Keratinocyte (primary cell): ENCODE data around the gene TAS2R9. TPM values are rescaled to one million over a fixed set of nuclear protein-coding genes. Genes with fewer than 3 reads are reported as not detected.

ENCODE experiments used
- DNase-seq: peaks from one replicate; pipeline ENCODE4 v3.0.0-alpha.2; 2011; ENCODE audit warnings: low read depth, missing footprints, low spot score
- FAIRE-seq: peaks from 2 replicates; lab custom pipeline; 2011; peaks lifted over from hg19 to GRCh38; lab: Jason Lieb, UNC
- H2AFZ ChIP-seq: 2 replicates; pipeline ENCODE4 v1.6.0; 2012; ENCODE audit warnings: low read length, control low read depth, inconsistent platforms; ENCODE audit not compliant: control insufficient read depth
- H3K27ac ChIP-seq: 2 replicates; pipeline ENCODE4 v1.5.1; 2011; ENCODE audit warnings: low read length; ENCODE audit not compliant: control insufficient read depth, insufficient read depth
- H3K27me3 ChIP-seq: 3 replicates; pipeline ENCODE4 v1.6.0; 2011; ENCODE audit warnings: low read length; ENCODE audit not compliant: control insufficient read depth, insufficient read depth; ENCODE audit errors: extremely low read depth
- H3K36me3 ChIP-seq, 2 experiments: 2 replicates in 1 of 2; 3 replicates in 1 of 2; pipeline ENCODE4 v1.5.1; 2011; ENCODE audit warnings: low read length in 2 of 2, mild to moderate bottlenecking in 1 of 2; ENCODE audit not compliant: control insufficient read depth in 2 of 2, insufficient read depth in 2 of 2; ENCODE audit errors: extremely low read depth in 1 of 2
- H3K4me1 ChIP-seq: 3 replicates; pipeline ENCODE4 v1.5.1; 2011; ENCODE audit warnings: low read length; ENCODE audit not compliant: control insufficient read depth, insufficient read depth; ENCODE audit errors: extremely low read depth
- H3K4me2 ChIP-seq: 3 replicates; pipeline ENCODE4 v1.6.0; 2011; ENCODE audit warnings: low read depth, low read length; ENCODE audit not compliant: control insufficient read depth, insufficient read depth; ENCODE audit errors: extremely low read depth
- H3K4me3 ChIP-seq, 3 experiments: fragments of 200-600 bp in 1 of 3; sonication (generic) in 1 of 3; 2 replicates in 2 of 3; 3 replicates in 1 of 3; pipeline ENCODE4 v1.5.1; 2011 to 2016; ENCODE audit warnings: low read length in 3 of 3, mild to moderate bottlenecking in 3 of 3, control low read depth in 2 of 3, inconsistent platforms in 1 of 3, low read depth in 1 of 3, mixed read lengths in 1 of 3, mixed run types in 1 of 3, moderate library complexity in 1 of 3; ENCODE audit not compliant: control insufficient read depth in 2 of 3, insufficient read depth in 2 of 3; ENCODE audit errors: extremely low read depth in 1 of 3
- H3K79me2 ChIP-seq: 2 replicates; pipeline ENCODE4 v1.6.0; 2012; ENCODE audit warnings: low read length; ENCODE audit not compliant: control insufficient read depth, insufficient read depth
- H3K9ac ChIP-seq: 3 replicates; pipeline ENCODE4 v1.6.0; 2011; ENCODE audit warnings: low read length; ENCODE audit not compliant: control insufficient read depth, insufficient read depth; ENCODE audit errors: extremely low read depth
- H3K9me1 ChIP-seq: 3 replicates; pipeline ENCODE4 v1.6.0; 2011; ENCODE audit warnings: low read length; ENCODE audit not compliant: control insufficient read depth, insufficient read depth; ENCODE audit errors: extremely low read depth
- H3K9me3 ChIP-seq: 2 replicates; pipeline ENCODE4 v1.5.1; 2012; ENCODE audit warnings: low read depth, low read length; ENCODE audit not compliant: control insufficient read depth
- H4K20me1 ChIP-seq: 3 replicates; pipeline ENCODE4 v1.6.0; 2011; ENCODE audit warnings: low read length; ENCODE audit not compliant: control insufficient read depth, insufficient read depth; ENCODE audit errors: extremely low read depth
- EZH2 ChIP-seq: IDR thresholded peaks from one replicate; pipeline ENCODE4 v1.6.1; 2012; ENCODE audit warnings: inconsistent platforms, mild to moderate bottlenecking, low read length, moderate library complexity
- dilution Hi-C: fragments of 300-500 bp; cut with MboI; formaldehyde crosslinking; loops from one replicate; pipeline ENCODE4 v1.7.0; 2020; ENCODE audit warnings: low sequenced_read_pairs; ENCODE audit not compliant: extremely low pct_ligation_motif_present
- polyA plus RNA-seq, 5 experiments: library from polyadenylated mRNA; depleted of rRNA in 3 of 5; stranded (reverse) in 3 of 5; stranded (forward) in 1 of 5; unstranded in 1 of 5; fragments of >200 nt; gene quantifications; 1 replicate in 1 of 5; 2 replicates in 3 of 5; 3 replicates in 1 of 5; pipeline versions ENCODE4 v1.2.1 to v1.2.3, GENCODE V29; 2011 to 2012; ENCODE audit warnings: missing spikeins in 2 of 5, low read depth in 1 of 5, low replicate concordance in 1 of 5
- TF ChIP-seq, protein P1 (sequence below), 3 experiments: IDR thresholded peaks in 1 of 3; conservative IDR thresholded peaks in 1 of 3; optimal IDR thresholded peaks in 1 of 3; 2 replicates in 2 of 3; 3 replicates in 1 of 3; pipeline versions ENCODE3 to v1.5.1; 2011; ENCODE audit warnings: low read length in 3 of 3, mild to moderate bottlenecking in 3 of 3, moderate library complexity in 2 of 3, control low read depth in 1 of 3, inconsistent platforms in 1 of 3; ENCODE audit not compliant: insufficient read depth in 2 of 3; ENCODE audit errors: extremely low read depth in 1 of 3

The TAS2R9 gene
- polyA plus RNA-seq, 1 donor (not counting 4 experiments of a cell fraction or from before 2014, with no cell fraction given): not detected

DNA sequence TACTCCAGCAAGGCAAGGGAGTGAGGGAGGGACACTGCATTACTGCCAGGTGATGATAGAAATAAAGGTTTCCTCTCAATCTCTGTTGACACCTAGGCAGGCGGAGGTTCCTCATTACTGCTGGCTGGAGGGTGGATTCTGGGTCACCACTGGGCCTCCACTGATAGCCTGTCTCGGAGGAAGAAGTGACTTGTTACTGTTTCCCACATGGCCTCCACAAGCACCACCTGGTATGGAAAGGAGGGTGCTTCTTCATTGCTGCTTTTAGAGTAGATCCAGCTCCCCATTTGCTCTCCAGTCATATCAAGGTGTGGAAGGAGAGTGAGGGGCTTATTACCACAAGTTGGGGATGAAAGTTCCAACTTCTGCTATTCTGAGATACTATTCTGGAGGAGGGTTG is 32.9 kb upstream of the TAS2R9 start:
- H3K9ac ChIP-seq: no peak overlapping the region
- H2AFZ ChIP-seq: no peak overlapping the region
- FAIRE-seq (no peak), DNase-seq (no peak)
- no peaks in the 10 kb centered on the region for H3K9me1 ChIP-seq
- dilution Hi-C loops: no loop called here
- H3K9me3 ChIP-seq: no peaks in the 10 kb centered on the region
- H3K79me2 ChIP-seq: no peaks in the 10 kb centered on the region
- H3K27me3 ChIP-seq: no peaks in the 10 kb centered on the region
- H4K20me1 ChIP-seq: no peaks in the 10 kb centered on the region
- H3K4me3 ChIP-seq: no peak overlapping the region
- no peaks in the 10 kb centered on the region for H3K36me3 ChIP-seq
- TF ChIP-seq, protein P1, sequence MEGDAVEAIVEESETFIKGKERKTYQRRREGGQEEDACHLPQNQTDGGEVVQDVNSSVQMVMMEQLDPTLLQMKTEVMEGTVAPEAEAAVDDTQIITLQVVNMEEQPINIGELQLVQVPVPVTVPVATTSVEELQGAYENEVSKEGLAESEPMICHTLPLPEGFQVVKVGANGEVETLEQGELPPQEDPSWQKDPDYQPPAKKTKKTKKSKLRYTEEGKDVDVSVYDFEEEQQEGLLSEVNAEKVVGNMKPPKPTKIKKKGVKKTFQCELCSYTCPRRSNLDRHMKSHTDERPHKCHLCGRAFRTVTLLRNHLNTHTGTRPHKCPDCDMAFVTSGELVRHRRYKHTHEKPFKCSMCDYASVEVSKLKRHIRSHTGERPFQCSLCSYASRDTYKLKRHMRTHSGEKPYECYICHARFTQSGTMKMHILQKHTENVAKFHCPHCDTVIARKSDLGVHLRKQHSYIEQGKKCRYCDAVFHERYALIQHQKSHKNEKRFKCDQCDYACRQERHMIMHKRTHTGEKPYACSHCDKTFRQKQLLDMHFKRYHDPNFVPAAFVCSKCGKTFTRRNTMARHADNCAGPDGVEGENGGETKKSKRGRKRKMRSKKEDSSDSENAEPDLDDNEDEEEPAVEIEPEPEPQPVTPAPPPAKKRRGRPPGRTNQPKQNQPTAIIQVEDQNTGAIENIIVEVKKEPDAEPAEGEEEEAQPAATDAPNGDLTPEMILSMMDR (optimal IDR thresholded peaks at IDR 0.05 in 1 of 3, IDR thresholded peaks at IDR 0.05 in 1 of 3, conservative IDR thresholded peaks at IDR 0.05 in 1 of 3; ENCODE audit: extremely low read depth in 1 of 3, insufficient read depth in 2 of 3, low read length in 3 of 3): no peak
- no peak for TF ChIP-seq EZH2
- no peak overlapping the region for H3K27ac ChIP-seq
- H3K4me2 ChIP-seq: no peak overlapping the region
- H3K4me1 ChIP-seq: no peaks in the 10 kb centered on the region

DNA sequence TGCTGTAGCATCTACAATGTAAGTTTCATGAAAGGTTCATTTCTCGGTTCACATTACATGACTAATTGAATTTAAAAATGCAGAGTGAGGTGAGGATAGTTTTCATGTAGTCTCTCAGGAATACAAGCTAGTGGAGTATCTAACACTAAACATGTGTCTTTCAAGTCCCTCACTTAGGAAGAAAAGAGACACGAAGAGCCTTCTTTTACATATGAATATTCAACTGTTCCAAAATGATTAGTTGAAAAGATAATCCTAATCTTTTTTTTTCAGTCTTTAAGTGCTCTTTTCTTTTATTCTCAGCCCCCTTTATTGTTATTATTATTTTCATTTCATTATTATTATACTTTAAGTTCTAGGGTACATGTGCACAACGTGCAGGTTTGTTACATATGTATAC is 28.5 kb upstream of the TAS2R9 start:
- Histone ChIP-seq H3K9me1 (no peaks in the 10 kb centered on the region), H3K4me2 (no peak overlapping the region), H2AFZ (no peak overlapping the region), H3K79me2 (no peaks in the 10 kb centered on the region), H3K9me3 (no peaks in the 10 kb centered on the region), H3K4me1 (no peaks in the 10 kb centered on the region), H4K20me1 (no peaks in the 10 kb centered on the region), H3K9ac (no peak overlapping the region), H3K4me3 (no peak overlapping the region), H3K36me3 (no peaks in the 10 kb centered on the region), H3K27me3 (no peaks in the 10 kb centered on the region), H3K27ac (no peak overlapping the region)
- TF ChIP-seq EZH2: no peak
- TF ChIP-seq, protein P1 (optimal IDR thresholded peaks at IDR 0.05 in 1 of 3, IDR thresholded peaks at IDR 0.05 in 1 of 3, conservative IDR thresholded peaks at IDR 0.05 in 1 of 3; ENCODE audit: extremely low read depth in 1 of 3, insufficient read depth in 2 of 3, low read length in 3 of 3): no peak
- dilution Hi-C loops: no loop called here
- DNase-seq (no peak), FAIRE-seq (no peak)
